HK-2 (cell line): ENCODE measurements around the gene NABP1.
"Not testable (repeated sequence)": the region's sequence is repeated elsewhere in the genome, so short reads cannot be mapped to it uniquely, and the experiment has no call there.

Experiments
- DNase-seq: peaks from one replicate; pipeline ENCODE4 v3.0.0-alpha.2; 2018; ENCODE audit not compliant: unreplicated experiment

NABP1 gene, protein sequence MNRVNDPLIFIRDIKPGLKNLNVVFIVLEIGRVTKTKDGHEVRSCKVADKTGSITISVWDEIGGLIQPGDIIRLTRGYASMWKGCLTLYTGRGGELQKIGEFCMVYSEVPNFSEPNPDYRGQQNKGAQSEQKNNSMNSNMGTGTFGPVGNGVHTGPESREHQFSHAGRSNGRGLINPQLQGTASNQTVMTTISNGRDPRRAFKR

DNA sequence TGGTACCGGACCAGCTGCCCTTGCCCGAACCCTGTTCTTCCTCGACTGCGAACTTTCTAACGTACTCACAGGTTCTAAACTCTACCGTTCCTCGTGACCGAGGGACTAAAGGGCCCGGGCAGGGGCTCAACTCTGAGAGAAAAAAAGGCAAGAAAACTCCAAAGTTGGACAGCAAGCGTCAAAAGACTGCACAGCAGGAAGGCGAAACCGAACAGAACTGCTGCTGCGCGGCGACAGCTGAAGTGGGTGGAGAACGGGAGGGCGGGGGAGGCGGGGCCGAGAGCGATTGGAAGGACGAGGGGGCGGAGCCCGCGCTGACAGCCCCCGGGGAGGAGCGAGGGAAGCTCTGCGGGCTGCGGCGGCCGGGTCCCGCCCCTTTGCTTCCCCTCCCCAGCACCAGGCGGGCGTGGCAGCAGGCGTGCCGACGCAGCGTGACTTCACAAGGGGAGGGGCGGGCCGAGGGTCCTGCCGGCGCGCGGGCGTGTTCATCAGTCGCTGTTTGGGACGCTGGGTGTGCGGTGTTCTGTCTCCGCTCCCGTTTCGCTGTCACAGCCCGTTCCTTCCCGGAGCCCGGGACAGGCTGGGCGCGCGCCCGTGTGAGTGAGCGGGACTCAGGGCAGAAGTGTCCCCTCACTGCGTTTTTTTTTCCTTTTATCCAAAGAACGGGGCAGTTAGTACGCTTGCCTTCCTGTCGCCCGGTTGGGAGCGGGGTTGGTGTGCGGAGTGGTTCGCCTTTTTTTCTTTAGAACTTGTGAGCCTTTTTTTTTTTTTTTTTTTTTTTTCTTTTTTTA is at the start of gene NABP1:
Gene NABP1, plus strand, starts transcription at position 491 of the 791 bp plus-strand sequence. CDS start 479 bp downstream, outside the sequence.
- DNase-seq: peak; percentile 98

DNA sequence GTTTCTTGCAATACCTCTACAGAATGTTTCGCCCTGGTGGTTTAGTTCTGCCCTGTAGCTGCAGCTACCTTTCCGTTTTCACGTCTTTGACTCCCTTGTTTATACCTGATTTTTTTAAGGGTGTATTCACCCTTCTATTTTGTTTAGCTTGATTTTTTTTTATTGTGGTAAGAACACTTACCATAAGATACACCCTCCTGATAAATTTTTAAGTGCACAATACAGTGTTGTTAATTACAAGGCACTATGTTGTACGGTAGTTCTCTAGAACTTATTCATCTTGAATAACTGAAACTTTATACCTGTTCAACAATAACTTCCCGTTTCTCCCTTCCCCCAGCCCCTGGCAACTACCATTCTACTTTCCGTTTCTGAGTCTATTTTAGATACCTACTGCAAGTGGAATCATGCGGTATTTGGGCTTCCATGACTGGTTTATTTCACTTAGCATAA is 48.9 kb upstream of the NABP1 start:
- no peak for DNase-seq

DNA sequence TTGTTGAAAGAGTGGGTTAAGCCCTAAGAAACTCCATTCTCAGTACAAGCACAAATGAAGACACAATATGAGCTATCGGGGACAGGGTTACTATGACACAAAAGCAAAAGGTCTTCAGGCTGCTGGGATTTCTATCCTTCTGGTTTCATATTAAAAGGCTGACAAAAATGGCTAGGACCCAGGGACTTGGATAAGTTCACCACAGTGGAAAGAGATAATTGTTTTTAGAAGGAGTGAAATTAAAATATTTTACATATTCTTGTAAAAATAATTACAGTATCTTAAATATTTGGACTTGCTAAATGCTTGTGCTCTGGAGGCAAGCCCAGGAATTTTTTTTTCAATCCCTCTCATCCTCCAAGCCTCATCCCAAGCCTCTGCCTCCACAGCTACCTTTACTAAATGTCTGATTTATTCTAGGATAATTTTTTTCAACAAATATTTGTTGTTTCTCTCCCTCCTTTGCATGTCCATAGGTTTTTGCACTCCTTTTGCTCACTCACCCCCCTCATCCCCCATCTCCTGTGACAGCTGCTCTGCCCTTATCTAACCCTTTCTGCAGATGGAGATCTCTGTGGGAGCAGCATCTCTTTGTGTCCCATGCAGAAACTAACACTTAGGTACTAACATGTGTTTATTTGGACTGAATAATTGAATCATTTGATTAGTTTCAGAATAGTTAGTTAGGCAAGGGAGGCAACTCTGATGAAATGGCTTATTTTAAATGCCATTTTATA is 47.8 kb upstream of the NABP1 start:
- no peak for DNase-seq

DNA sequence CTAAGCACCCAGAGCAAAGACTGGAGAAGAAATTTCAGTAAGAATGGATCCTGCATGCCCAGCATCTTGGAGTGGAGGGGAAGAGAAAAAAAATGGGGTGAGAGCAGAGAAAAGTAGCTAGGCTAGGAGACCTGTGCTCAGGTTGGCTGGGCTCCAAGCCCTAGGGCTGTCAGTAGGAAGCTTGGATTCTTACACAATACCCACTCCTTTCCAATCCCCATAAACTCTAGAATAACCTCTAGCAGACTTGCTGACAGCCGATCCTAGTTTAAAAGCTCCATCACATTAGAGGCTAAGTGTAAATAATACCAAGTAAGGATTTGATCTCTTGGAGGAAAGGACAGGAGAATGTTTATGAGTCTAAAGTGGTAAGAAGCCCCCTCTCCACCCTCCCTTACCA is 46.2 kb upstream of the NABP1 start:
- DNase-seq: no peak

DNA sequence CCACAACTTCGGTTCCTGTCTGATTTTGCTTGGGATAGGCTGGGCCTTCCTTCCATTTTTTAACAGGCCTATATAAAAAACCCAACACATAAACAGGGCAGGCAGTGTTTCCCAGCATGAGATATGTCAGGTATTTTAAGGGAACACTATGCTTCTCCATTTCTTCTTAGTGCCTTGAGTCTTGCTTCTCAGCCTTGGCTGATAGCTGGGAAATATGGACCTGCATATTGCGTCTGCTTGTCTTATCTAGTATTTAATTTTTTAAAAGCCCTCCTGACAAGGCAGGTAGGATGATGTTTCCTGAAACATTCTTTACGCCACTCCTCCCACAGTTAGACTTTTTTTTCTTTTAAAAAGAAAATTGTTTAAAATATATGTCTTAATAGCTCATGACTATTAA is 45.5 kb upstream of the NABP1 start:
- no peak for DNase-seq

DNA sequence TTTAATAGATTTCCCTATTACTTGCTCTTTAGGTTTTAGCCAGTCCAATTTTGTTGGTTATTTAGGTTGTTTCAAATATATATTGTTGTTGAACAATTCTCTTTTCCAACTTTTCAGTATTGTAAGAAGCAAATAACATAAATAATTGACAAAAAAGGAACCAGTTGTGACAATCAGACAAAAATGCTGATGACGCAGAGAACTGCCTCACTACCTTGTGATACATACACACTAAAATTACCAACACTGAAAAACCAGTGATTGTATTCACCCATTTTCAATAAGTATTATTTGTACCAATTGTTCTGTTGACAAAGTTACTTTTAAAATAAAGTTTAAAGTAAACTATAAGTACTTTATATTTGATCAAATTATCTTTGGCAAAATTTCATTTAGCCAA is 43.1 kb upstream of the NABP1 start:
- DNase-seq: no peak

DNA sequence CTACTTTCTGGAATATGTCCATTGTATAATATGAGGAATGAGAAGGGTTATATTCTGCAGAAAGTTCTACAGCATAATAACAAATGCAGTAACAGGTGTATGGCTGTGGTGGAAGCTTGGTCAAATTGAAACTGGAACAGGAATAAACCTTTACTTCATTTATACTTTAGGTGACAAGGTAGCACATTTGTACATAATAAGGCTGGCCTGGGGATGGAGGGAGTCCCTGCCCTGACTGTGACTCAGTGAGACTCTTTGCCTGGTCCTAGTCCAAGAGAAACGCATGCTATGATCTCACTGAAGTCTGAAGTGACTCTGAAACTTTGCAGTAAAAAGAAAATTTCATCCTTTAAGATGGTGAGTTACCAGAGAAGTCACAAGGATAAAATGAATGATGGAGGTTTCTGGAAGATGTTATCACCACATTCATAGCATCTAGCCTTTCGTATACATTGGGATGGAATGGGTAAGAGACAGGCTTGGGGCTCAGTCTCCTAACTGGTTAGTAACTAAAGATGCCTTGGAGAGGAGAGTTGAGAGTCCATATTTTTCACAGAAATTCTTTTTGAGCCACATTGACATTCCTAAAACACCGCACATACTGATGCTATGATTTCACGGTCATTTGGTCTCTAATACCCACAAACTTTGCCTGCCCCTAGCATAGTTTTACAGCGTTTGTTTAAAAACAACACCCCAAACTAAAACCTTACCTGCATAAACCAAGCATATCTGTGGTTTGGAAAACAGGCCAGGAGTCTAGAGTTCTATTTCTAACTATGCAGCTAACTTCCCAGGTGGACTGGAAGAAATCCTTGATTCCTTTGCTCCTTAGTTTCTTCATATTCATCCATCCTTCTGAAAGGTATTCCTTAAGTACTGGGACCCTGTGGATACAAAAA is 42.4 kb upstream of the NABP1 start:
- DNase-seq: peak; percentile 42

DNA sequence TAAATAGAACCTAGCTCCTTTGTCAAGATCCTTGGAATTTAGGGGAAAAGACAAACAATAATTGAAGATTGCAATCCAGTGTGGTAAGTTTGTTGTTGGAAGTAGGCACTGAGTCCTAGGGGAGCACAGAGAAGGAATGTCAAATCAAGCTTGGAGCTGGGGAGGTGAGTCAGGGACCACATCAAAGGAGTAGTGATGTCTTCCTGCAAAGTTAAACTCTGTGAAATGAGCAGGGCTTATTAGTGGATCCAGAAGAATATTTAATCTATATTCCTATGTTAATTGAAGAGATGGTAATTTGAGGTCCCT is 41.7 kb upstream of the NABP1 start:
- DNase-seq: peak; percentile 39

DNA sequence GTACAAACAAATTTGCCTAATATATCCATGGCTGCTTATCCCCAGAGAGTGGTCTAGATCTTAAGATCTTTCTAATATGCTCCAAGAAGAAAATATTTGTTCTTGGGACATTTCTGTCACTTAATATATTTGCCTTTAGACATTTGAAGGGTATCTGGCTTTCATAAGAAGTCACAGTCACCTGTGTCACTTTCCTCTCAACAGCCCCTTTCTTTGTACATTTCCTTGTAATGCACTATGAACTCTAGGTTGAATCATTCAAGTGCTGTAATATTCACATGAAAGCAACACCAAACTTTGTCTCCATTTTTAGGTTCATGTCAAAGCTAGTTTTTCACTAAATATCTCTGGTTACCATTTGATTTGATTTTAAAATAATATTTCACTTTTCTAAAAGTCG is 41.4 kb upstream of the NABP1 start:
- no peak for DNase-seq

DNA sequence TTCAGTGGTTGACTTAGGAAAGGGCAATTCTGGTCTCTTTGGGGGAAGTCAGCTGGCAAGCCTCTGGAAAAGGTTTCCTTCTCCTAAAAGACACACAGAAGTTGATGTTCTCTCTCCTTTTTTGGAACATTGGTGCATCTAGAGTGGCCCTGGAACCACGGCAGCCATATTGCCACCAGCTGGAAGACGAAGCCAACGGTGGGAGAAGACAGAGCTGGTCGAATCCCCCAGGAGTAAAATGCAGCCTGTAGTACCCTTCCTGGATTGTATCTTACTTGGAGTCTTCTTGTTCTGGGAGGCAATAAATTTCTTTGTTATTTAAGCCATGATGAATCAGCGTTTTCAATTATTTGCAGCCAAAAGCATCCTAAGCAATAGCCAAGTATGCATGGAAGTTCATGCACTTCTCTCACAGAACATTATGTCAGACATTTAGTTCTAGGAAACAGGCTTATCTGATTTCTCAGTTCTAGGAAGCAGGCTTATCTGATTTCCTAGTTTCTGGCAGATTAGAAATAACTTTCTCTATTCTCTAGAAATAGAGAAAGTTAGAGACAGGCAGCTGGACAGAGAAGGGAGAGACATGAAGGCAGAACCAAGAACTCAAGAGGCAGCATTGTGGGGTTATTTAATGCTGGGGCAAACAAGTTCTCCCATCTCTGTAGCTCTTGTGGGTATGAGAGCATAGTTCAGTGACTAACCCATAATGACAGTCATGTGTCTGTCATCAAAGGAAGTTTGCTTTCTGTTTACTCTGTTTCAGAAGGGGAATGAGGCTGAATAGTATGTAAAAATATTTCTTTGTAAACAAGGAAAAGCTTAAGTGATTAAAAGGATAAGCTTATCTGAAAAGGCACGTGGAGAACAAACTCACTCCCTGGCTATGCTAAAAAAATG is 40.5 kb upstream of the NABP1 start:
- peak; percentile 13 for DNase-seq

DNA sequence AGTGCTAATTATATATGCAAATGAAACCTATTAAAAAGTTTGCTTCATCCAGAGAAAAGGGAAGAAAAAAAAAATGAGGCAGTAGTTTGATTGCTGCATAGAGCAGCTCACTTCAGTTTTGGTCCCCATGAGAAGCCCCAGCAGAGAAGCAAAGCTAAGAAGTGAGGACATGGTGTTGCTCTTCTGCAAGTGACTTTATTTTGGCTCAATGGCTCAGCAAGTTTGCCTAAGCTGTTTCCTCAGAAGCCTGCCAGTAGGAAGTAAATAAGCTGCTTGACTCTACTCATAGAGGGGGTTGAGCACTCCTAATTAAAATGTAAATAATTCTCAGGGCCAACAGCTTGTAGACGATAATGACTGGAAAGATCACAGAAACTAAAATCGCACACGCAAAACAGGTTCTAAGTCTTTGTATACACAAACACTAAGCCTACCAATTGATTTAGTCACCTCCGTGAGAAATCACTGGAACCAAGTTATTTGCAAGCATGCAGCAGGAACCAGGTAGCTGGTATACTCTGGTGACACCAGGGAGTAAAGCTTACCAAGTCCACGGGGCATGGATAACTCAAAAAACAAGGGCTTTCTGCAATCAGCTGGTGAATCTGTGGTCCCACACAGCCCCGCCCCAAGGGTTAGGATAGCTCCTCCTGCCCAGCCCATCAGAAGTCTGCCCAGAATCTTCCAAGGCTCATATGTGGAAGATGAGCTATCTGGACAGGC is 39.7 kb upstream of the NABP1 start:
- DNase-seq: peak; percentile 36

DNA sequence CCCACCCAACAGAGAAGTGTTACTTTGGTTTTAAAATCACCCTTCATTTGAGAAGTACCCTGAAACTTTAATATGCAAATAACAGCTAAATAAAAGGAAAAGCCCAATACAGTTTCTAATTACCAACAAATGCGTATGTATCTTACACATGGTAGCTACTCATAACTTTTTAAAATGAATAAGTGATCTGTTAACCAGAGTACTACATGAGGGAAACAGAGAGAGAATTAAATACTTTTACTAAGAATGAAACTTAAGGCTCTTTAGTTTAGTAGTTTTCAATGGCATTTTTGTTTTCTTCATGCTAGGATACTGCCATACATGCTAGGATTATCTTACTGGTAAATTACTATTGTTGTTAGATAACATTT is 39.1 kb upstream of the NABP1 start:
- DNase-seq: no peak

DNA sequence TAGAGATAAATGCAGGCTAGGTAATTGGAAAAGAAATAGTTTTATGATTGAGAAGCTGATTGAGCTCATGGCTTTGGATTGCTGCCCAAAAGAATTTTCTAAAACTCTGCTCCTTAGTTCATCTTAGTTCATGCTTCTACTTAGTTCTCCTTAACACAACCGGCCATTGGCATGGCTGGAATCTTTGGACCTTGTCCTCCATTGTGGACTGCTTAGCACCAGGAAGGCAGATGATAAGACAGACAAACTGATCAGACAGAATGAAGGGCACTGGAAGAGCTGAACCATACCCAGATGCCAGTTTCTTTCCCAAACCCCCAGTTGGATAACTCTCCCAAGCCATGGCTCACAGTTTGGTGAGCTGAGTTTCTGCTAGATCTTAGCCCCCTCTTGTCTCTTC is 36.3 kb upstream of the NABP1 start:
- no peak for DNase-seq

DNA sequence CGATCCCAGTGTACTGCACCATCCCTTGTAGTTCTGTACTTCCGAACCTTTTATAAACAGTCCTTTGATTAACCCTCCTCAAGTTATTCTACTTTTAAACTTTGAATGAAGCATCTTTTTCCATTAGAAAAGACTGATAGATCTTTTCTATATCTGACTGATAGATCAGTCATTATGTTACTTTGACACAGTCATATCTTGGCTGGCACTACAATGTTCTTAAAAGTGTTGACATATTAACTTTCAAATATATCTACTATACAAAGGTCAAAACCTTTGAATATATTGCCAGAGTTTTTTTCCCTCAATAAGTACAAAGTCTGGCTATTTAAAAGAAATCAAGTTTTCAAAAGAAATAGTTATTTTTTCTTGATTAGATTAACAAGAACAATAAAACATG is 35.4 kb upstream of the NABP1 start:
- no peak for DNase-seq

DNA sequence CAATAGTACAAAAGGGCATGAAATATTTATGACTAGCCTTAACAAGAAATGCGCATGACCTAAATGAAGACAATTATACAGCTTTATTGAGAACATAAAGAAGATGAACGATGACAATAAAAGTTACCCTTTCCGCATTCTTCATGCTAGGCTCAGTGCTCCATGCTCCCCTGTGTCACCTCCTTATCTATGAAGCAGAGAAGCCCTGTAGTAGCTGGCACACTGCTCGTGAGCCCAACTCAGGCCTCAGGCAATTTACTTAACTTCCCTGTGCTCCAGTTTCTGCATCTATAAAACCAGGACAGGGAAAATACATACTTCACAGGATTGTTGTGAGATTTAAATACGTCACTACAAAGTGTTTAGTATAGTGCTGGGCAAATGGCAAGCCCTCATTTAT is 34.5 kb upstream of the NABP1 start:
- no peak for DNase-seq

DNA sequence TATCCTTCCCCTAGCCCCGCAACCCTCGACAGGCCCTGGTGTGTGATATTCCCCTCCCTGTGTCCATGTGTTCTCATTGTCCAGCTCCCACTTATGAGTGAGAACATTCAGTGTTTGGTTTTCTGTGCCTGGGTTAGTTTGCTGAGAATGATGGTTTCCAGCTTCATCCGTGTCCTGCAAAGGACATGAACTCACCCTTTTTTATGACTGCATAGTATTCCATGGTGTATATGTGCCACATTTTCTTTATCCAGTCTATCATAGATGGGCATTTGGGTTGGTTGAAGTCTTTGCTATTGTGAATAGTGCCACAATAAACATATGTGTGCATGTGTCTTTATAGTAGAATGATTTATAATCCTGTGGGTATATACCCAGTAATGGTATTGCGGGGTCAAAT is 33.3 kb upstream of the NABP1 start:
- DNase-seq: not testable (repeated sequence)

DNA sequence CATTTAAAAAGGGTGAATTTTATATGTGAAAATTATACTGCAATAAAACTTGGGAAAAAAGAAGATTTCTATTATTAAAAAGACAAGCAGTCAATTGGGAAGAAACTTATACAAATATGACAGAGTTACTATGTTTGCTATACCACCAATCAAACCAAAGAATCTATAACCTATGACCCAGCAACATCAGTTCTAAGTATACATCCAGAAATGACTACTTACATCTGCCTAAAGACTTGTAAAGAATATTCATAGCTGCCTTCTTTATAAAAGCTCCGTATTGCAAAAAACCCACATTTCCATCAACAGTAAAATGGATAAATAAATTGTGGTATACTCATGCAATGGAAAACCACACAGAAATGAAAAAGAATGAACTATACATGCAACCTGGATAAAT is 32.9 kb upstream of the NABP1 start:
- no peak for DNase-seq

DNA sequence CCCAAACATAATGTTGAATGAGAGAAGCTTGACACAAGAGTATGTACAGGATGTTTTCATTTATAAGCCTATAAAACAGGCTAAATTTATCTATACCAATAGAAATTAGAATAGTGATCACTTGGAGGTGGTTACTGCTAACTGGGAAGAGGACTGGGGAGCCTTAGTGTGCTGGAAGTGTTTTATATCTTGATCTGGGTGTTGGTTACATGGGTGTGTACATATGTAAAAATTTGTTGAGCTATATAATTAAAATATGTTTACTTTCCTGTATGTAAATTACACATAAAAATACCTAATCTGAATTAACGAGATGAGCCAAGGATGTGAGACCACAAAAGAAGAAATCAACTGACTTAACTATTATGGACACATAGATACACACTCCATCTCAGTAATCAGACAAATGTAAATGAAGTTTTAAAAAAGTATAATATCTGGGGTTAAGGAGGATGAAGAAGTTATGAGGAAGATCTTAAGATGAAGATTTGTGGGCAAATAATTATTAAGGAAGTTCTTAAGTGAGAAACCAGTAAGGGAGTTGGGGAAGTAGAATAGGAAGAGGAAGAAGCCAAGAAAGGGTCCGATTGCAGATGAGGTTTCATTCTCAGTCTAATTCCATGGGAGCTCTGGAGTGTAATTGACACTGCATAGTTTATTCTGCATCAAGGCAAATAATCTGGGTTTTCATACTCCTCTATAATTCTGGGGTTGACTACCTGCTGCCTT is 32.3 kb upstream of the NABP1 start:
- DNase-seq: no peak

DNA sequence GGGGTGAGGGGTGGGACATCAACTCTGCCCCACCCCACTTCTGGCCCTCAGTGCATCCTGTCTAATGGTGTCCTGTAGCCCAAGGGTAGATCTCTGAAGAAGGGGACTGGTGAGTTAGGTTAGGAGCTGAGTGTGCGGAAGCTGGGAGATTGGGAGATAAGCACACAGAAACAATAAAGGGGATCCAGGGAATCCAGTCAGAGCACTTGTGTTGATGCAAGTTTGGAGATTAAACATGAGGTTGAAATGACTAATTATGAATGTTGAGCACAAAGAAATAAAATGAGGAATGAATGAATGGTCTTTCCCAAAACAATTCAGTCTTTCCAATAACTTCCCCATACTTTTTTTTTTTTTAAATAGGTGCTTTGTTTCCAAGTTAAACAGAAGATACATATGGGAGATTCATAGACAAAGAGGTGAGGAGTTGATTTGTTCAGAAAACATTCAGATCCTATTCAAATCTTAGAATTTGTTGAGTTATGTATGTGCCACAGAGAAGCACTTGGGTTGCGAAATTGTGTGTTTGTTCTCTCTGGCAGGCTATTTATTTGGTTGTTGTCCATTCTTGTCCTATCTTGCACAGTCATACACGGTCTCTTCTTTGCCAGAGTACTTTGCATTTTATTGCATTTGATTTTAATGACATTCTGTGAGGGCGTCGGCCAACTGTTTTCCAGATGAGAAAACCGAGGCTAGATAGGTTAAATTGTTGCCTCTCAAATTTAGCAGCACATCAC is 31.6 kb upstream of the NABP1 start:
- DNase-seq: no peak
